Lower leg skin (tissue), 3 donors: Measurements from ENCODE around the gene AQP9.

Experiments
- POLR2A ChIP-seq, 2 donors: fragments of 450-650 bp; IDR thresholded peaks; one replicate each; pipeline ENCODE4 v1.6.1; 2016 to 2017; ENCODE audit warnings: antibody characterized with exemption in 2 of 2, mild to moderate bottlenecking in 1 of 2, moderate library complexity in 1 of 2
- TF ChIP-seq, protein P1 (sequence below), 3 donors: fragments of 450-650 bp; IDR thresholded peaks; one replicate each; pipeline ENCODE4 v1.5.1; 2016; ENCODE audit warnings: antibody characterized with exemption in 3 of 3, mild to moderate bottlenecking in 3 of 3, moderate library complexity in 2 of 3

DNA sequence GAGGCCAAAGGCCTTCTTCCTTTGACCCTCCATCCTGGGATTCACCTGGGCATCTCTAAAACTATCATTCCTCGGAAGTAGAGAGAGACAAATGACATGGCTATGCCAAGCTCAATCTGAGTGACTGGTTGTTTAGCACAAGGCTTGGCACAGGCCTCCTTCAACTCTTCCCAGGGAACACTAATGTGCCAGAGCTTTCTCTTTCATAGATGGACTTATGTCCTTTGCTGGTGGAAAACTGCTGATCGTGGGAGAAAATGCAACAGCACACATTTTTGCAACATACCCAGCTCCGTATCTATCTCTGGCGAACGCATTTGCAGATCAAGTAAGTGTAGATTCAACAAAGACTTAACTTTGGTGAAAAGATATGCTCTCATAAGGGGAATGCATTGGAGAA lies 36.5 kb downstream of the AQP9 start:
- no peak for TF ChIP-seq POLR2A (IDR thresholded peaks at IDR 0.05)
- TF ChIP-seq, protein P1, sequence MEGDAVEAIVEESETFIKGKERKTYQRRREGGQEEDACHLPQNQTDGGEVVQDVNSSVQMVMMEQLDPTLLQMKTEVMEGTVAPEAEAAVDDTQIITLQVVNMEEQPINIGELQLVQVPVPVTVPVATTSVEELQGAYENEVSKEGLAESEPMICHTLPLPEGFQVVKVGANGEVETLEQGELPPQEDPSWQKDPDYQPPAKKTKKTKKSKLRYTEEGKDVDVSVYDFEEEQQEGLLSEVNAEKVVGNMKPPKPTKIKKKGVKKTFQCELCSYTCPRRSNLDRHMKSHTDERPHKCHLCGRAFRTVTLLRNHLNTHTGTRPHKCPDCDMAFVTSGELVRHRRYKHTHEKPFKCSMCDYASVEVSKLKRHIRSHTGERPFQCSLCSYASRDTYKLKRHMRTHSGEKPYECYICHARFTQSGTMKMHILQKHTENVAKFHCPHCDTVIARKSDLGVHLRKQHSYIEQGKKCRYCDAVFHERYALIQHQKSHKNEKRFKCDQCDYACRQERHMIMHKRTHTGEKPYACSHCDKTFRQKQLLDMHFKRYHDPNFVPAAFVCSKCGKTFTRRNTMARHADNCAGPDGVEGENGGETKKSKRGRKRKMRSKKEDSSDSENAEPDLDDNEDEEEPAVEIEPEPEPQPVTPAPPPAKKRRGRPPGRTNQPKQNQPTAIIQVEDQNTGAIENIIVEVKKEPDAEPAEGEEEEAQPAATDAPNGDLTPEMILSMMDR (IDR thresholded peaks at IDR 0.05), result no peak
